Lower lobe of right lung (tissue), 2 donors: ENCODE data around the gene TPPP. TPM values are rescaled to one million over a fixed set of nuclear protein-coding genes. Genes with fewer than 3 reads are reported as not detected.

Experiments used
- ATAC-seq, 2 donors: fragments of 200-7000 bp; cut with Tn5 transposase; one replicate each; pipeline ENCODE4 v1.9.1; 2020 to 2022; ENCODE audit warnings: mild to moderate bottlenecking in 2 of 2, moderate library complexity in 2 of 2
- DNase-seq: peaks from one replicate; pipeline ENCODE4 v3.0.0-alpha.2; 2020
- H3K27ac ChIP-seq: fragments of 200-600 bp; one replicate; pipeline ENCODE4 v1.8.0; 2022
- H3K27me3 ChIP-seq: fragments of 200-600 bp; one replicate; pipeline ENCODE4 v1.8.0; 2022; ENCODE audit warnings: low read depth
- H3K36me3 ChIP-seq: fragments of 200-600 bp; one replicate; pipeline ENCODE4 v1.8.0; 2022; ENCODE audit warnings: mild to moderate bottlenecking
- H3K4me1 ChIP-seq: fragments of 200-600 bp; one replicate; pipeline ENCODE4 v1.8.0; 2022
- H3K4me3 ChIP-seq: fragments of 200-600 bp; one replicate; pipeline ENCODE4 v1.8.0; 2022; ENCODE audit warnings: mild to moderate bottlenecking
- H3K9me3 ChIP-seq: fragments of 200-600 bp; one replicate; pipeline ENCODE4 v1.8.0; 2022
- intact Hi-C: fragments of 100-400 bp; cut with DNase I; formaldehyde crosslinking; loops from one replicate; pipeline ENCODE4 v1.11.0; 2022
- total RNA-seq: library from RNA; stranded (reverse); fragmentation: NEBNext Ultra II Directional; extraction: Animal tissue kit (Norgen Biotek cat#: 25700); gene quantifications from one replicate; pipeline ENCODE4 v1.2.1, GENCODE V29; 2021
- TF ChIP-seq, protein P1 (sequence below): fragments of 200-600 bp; IDR thresholded peaks from one replicate; pipeline ENCODE4 v1.8.0; 2022; ENCODE audit warnings: antibody characterized with exemption, mild to moderate bottlenecking
- donor health status: DM: no; HTN: yes; CAD: no; lungs with severe emphysema.

TPPP gene
- total RNA-seq, 1 donor from 2014 or later, result 16.2 TPM

- no peak overlapping the region for H3K4me3 ChIP-seq
- no peaks in the 10 kb centered on the region for H3K27me3 ChIP-seq
- H3K4me1 ChIP-seq, result no peaks in the 10 kb centered on the region
- peak; percentile 37 for DNase-seq
- no peaks in the 10 kb centered on the region for H3K9me3 ChIP-seq
- peaks cover 30% of the 10 kb centered on the region for H3K36me3 ChIP-seq
- H3K27ac ChIP-seq, result no peak overlapping the region
- ATAC-seq, result no peak
- TF ChIP-seq, protein P1, sequence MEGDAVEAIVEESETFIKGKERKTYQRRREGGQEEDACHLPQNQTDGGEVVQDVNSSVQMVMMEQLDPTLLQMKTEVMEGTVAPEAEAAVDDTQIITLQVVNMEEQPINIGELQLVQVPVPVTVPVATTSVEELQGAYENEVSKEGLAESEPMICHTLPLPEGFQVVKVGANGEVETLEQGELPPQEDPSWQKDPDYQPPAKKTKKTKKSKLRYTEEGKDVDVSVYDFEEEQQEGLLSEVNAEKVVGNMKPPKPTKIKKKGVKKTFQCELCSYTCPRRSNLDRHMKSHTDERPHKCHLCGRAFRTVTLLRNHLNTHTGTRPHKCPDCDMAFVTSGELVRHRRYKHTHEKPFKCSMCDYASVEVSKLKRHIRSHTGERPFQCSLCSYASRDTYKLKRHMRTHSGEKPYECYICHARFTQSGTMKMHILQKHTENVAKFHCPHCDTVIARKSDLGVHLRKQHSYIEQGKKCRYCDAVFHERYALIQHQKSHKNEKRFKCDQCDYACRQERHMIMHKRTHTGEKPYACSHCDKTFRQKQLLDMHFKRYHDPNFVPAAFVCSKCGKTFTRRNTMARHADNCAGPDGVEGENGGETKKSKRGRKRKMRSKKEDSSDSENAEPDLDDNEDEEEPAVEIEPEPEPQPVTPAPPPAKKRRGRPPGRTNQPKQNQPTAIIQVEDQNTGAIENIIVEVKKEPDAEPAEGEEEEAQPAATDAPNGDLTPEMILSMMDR, result no peak
- intact Hi-C loops, result no loop called here
These were observed 47.7 kb downstream of the TPPP start for GRCh38 chr5:645421-645820.

DNA sequence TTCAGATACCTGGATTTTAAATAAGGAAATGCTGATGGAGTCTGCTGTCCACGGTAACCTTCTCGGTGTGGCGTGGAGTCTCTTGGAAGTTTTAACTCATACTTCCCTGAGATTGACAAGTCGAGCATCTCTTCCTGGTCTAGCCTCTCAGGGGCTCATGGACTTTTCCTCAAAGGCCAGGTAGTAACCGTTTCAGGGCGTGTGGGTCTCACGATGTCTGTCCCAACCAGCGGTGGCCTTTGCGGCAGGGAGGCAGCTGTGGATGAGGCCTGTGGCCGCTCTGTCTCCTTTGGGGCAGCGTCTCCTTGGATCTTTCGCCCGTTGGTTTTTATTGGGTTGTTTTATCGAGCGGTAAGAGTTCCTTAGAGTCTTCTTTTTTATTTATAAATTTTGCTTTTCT is 48.2 kb downstream of the TPPP start:
- Histone ChIP-seq H3K36me3 (peaks cover 34% of the 10 kb centered on the region), H3K4me3 (no peak overlapping the region), H3K4me1 (no peaks in the 10 kb centered on the region), H3K27me3 (no peaks in the 10 kb centered on the region), H3K27ac (no peak overlapping the region), H3K9me3 (no peaks in the 10 kb centered on the region)
- ATAC-seq, result no peak
- DNase-seq, result no peak
- TF ChIP-seq, protein P1, result no peak
- intact Hi-C loops, result no loop called here

DNA sequence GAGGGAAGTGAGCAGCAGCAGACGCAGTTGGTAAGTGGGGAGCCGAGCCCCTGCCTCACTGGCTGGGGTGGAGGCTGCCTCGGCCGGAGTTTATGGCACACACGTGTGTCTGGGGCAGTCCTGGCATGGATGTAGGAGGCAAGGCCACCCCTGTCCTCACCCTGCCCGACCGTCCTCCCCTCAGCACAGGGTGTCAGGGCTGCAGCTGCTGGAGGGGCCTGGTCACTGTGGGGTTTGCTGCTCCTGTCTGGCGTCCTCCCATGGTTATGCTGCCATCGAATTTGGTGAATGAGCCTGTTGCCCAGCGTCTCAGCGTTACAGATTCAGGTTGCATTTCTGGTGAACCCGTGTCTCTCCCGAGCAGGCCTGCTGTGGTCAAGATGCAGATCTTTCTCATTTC is 48.6 kb downstream of the TPPP start:
- H3K4me3 ChIP-seq, result no peak overlapping the region
- intact Hi-C loops, result no loop called here
- H3K4me1 ChIP-seq, result no peaks in the 10 kb centered on the region
- H3K36me3 ChIP-seq, result peaks cover 39% of the 10 kb centered on the region
- TF ChIP-seq, protein P1, result no peak
- no peaks in the 10 kb centered on the region for H3K27me3 ChIP-seq
- no peaks in the 10 kb centered on the region for H3K9me3 ChIP-seq
- peak in 1 of 2 donors; percentile 25 for ATAC-seq
- no peak overlapping the region for H3K27ac ChIP-seq
- DNase-seq, result peak; percentile 29

DNA sequence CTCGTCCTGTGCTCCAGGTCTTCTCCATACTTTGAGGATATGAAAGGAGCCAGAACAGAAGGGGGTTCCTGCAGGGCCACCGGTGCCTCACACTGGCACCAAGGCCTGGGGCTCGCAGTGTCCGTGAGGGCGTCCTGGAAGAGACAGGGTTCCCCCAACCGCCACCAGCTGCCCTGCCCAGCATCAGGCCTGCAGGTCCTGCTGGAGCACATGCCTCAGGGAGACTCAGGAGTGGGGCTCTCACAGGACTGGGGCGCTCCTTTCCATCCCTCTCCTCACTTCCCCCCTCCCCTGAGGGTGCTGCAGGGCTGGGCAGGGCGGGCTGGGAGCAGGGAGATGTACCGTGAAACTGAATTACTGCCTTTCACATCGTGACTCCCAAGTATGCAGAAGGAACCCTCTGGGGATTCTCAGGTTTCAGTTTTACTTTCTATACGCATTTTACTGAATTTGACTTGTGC is 49.3 kb downstream of the TPPP start:
- DNase-seq (peak; percentile 17), ATAC-seq (no peak)
- H3K27me3 ChIP-seq, result no peaks in the 10 kb centered on the region
- no peaks in the 10 kb centered on the region for H3K9me3 ChIP-seq
- no peaks in the 10 kb centered on the region for H3K4me1 ChIP-seq
- intact Hi-C loops, result no loop called here
- TF ChIP-seq, protein P1, result no peak
- H3K27ac ChIP-seq, result no peak overlapping the region
- no peak overlapping the region for H3K4me3 ChIP-seq
- H3K36me3 ChIP-seq, result peaks cover 41% of the 10 kb centered on the region

DNA sequence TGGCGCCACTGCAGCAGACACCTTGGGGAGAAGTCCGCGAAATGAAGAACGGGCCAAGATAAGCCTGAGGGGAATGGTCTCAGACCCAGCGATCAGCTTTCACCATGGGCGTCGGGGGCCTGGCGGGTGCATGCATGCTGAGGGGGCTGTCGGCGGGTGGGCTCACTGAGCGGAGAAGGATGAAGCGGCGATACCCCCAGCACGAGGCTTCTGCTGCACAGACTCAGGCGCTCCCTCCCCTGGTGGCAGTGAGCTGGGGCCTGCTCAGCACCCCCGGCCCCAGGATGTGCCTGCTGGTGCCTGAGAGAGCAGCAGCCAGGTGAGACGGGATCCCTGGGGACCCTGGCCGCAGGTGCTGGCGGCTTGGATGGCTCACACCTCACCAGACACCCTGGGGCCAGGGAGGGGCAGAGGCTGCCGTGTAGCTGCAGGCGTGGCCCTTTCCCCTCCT is 49.8 kb downstream of the TPPP start:
- TF ChIP-seq, protein P1, result no peak
- intact Hi-C loops, result no loop called here
- peaks cover 45% of the 10 kb centered on the region for H3K36me3 ChIP-seq
- H3K9me3 ChIP-seq, result no peaks in the 10 kb centered on the region
- no peaks in the 10 kb centered on the region for H3K27me3 ChIP-seq
- H3K4me3 ChIP-seq, result no peak overlapping the region
- no peak overlapping the region for H3K27ac ChIP-seq
- ATAC-seq (no peak), DNase-seq (peak; percentile 36)
- H3K4me1 ChIP-seq, result no peaks in the 10 kb centered on the region

DNA sequence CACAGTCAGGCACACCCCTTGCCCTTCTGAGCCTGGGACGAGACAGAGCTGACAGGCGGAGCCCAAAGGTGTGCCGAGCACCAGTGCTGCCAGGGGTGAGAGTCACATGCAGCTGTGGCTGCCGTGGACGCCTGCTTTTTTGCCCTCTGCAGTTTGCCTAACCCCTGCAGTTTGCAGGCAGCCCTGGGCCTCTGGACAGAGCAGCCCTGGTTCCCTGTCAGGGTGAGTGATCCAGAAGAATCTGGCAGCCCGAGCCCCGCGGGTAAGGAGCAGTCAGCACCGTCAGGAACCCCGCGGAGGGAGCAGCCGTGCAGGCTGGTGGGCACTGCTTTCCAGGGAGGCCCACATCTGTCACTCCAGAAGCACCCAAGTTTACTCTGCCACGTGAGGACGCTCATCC is 50.7 kb downstream of the TPPP start:
- DNase-seq (peak; percentile 34), ATAC-seq (no peak)
- TF ChIP-seq, protein P1, result no peak
- Histone ChIP-seq H3K4me3 (no peak overlapping the region), H3K27me3 (no peaks in the 10 kb centered on the region), H3K9me3 (no peaks in the 10 kb centered on the region), H3K27ac (no peak overlapping the region), H3K36me3 (peaks cover 46% of the 10 kb centered on the region), H3K4me1 (no peaks in the 10 kb centered on the region)
- intact Hi-C loops, result no loop called here
